Glutamatergic neuron (in vitro differentiated cells): Measurements from ENCODE around the gene ATF6B. TPM values are rescaled to one million over a fixed set of nuclear protein-coding genes. Genes with fewer than 3 reads are reported as not detected.

Source experiments
- DNase-seq: peaks from one replicate; pipeline ENCODE4 v3.0.0; 2022
- H3K27ac Mint-ChIP-seq: one replicate; pipeline ENCODE4 v1.8.0; 2020; ENCODE audit warnings: mild to moderate bottlenecking, mixed read lengths, inconsistent platforms; ENCODE audit not compliant: unreplicated experiment
- H3K27me3 Mint-ChIP-seq: one replicate; pipeline ENCODE4 v1.8.0; 2020; ENCODE audit warnings: mild to moderate bottlenecking, moderate library complexity, mixed read lengths, inconsistent platforms; ENCODE audit not compliant: unreplicated experiment
- H3K36me3 Mint-ChIP-seq: one replicate; pipeline ENCODE4 v1.8.0; 2020; ENCODE audit warnings: mild to moderate bottlenecking, mixed read lengths, inconsistent platforms; ENCODE audit not compliant: unreplicated experiment
- H3K4me1 Mint-ChIP-seq: one replicate; pipeline ENCODE4 v1.8.0; 2020; ENCODE audit warnings: mild to moderate bottlenecking, low read depth, mixed read lengths, inconsistent platforms; ENCODE audit not compliant: unreplicated experiment
- H3K4me3 Mint-ChIP-seq: one replicate; pipeline ENCODE4 v1.8.0; 2020; ENCODE audit warnings: mild to moderate bottlenecking, mixed read lengths, inconsistent platforms; ENCODE audit not compliant: unreplicated experiment
- H3K9me3 Mint-ChIP-seq: one replicate; pipeline ENCODE4 v1.8.0; 2020; ENCODE audit warnings: mild to moderate bottlenecking, moderate library complexity, mixed read lengths, inconsistent platforms; ENCODE audit not compliant: unreplicated experiment
- total RNA-seq: library from RNA; stranded (reverse); fragmentation: NEBNext Ultra II Directional; extraction: Animal tissue kit (Norgen Biotek cat#: 25700); gene quantifications from one replicate; pipeline ENCODE4 v1.2.1, GENCODE V29; 2021; ENCODE audit not compliant: unreplicated experiment
- TF ChIP-seq, protein P1 (sequence below): fragments of 200-600 bp; sonication (generic); IDR thresholded peaks from one replicate; pipeline ENCODE4 v1.5.0; 2021; ENCODE audit not compliant: partially characterized antibody, unreplicated experiment

ATF6B gene
- total RNA-seq, 1 donor from 2014 or later: 79.5 TPM

DNA sequence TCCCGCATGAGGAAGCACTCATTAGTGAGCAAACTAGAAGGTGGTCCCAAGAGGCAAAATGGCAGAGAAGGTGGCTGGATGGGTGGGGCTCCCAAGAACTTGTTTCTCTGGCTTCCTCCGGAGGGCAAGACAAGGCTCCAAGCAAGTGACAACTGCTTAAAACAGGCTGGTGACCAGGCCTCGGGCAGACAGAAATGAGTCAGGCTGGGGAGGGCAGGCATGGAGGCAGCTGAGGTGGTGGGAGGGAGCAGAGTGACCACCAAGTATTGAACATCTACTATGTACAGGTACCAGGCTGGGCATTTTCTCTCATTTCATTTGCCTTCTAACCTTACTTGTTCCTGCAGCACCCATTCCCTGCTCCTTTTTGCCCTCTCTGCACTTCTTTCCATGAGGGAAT is 52.3 kb downstream of the ATF6B start:
- Mint-ChIP-seq H3K4me1 (peaks cover 18% of the 10 kb centered on the region), H3K27ac (no peak overlapping the region), H3K27me3 (peaks cover 20% of the 10 kb centered on the region), H3K4me3 (no peak overlapping the region), H3K9me3 (peaks cover 5% of the 10 kb centered on the region), H3K36me3 (no peaks in the 10 kb centered on the region)
- no peak for DNase-seq
- TF ChIP-seq, protein P1, sequence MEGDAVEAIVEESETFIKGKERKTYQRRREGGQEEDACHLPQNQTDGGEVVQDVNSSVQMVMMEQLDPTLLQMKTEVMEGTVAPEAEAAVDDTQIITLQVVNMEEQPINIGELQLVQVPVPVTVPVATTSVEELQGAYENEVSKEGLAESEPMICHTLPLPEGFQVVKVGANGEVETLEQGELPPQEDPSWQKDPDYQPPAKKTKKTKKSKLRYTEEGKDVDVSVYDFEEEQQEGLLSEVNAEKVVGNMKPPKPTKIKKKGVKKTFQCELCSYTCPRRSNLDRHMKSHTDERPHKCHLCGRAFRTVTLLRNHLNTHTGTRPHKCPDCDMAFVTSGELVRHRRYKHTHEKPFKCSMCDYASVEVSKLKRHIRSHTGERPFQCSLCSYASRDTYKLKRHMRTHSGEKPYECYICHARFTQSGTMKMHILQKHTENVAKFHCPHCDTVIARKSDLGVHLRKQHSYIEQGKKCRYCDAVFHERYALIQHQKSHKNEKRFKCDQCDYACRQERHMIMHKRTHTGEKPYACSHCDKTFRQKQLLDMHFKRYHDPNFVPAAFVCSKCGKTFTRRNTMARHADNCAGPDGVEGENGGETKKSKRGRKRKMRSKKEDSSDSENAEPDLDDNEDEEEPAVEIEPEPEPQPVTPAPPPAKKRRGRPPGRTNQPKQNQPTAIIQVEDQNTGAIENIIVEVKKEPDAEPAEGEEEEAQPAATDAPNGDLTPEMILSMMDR: no peak

DNA sequence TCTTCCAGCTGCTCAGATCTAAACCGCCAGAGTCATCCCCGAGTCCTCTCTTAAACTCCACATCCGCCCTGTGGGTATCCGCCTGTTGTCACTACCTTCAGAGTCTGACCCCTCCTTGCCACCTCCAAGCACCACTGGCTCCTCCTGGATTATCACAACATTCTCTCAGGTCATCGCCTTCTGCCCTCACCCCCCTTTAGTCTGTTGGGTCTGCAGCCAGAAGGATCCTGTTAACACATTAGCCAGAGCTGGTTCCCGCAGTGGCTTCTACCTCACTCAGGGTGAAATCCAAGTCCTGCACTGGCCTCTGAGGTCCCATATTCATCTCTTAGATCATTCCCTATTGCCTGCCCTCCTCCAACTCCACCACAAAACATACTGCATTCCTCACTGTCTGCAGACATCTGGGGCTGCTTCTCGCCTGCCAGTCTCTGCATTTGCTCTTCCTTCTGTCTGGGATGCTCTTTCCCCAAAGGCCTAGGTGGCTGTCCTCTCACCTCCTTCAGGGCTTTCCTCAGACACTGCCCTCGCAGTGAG is 53.0 kb downstream of the ATF6B start:
- DNase-seq: no peak
- Mint-ChIP-seq H3K9me3 (peaks cover 5% of the 10 kb centered on the region), H3K27me3 (peaks cover 20% of the 10 kb centered on the region), H3K36me3 (no peaks in the 10 kb centered on the region), H3K4me1 (peaks cover 18% of the 10 kb centered on the region), H3K27ac (no peak overlapping the region), H3K4me3 (no peak overlapping the region)
- TF ChIP-seq, protein P1: no peak

DNA sequence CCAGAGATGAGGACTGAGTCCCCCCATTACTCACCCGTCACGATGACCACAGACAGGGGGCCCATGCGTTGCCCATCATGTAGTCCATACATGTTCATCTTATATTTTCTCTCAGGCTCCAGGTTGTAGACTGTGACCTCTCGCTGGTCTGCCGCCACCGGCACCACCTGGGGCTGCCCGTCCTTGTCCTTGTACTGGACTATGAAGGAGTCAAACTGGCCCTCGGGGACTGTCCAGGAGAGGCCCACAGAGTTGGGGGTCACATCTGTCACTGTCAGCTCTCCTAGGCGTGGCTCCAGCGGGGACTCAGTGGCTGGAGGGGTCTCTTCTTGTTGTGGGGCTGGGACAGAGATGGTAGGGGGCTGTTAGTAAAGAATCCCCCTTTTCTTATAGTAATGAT is 54.4 kb downstream of the ATF6B start:
- H3K9me3 Mint-ChIP-seq: peaks cover 8% of the 10 kb centered on the region
- peaks cover 20% of the 10 kb centered on the region for H3K27me3 Mint-ChIP-seq
- TF ChIP-seq, protein P1: no peak
- H3K36me3 Mint-ChIP-seq: no peaks in the 10 kb centered on the region
- peak overlapping the region; percentile 11 for H3K4me3 Mint-ChIP-seq
- H3K4me1 Mint-ChIP-seq: peaks cover 21% of the 10 kb centered on the region
- no peak for DNase-seq
- H3K27ac Mint-ChIP-seq: no peak overlapping the region

DNA sequence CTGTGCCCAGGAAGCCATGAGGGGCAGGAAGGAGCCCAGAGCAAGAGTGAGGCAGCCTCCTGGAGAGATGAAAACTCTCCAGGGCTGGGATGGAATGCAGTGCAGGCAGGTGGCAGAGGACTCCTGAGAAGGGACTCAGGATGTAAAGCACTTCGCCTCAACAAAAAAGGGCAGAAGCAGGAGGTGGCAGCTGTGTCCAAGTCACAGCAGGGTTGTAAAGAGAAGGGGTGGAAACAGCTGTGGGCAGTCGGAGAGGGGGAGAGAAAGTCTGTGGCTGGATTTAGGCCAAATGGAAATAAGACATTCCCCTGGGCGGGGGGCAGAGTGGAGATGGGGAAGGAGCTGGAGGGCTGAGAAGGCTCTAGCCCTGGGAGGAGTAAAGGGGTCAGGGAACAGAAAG is 54.9 kb downstream of the ATF6B start:
- H3K9me3 Mint-ChIP-seq: peaks cover 8% of the 10 kb centered on the region
- H3K4me3 Mint-ChIP-seq: peak overlapping the region; percentile 58
- H3K4me1 Mint-ChIP-seq: peaks cover 21% of the 10 kb centered on the region
- H3K36me3 Mint-ChIP-seq: no peaks in the 10 kb centered on the region
- H3K27me3 Mint-ChIP-seq: peaks cover 20% of the 10 kb centered on the region
- TF ChIP-seq, protein P1: no peak
- peak; percentile 59 for DNase-seq
- H3K27ac Mint-ChIP-seq: peak overlapping the region; percentile 19

DNA sequence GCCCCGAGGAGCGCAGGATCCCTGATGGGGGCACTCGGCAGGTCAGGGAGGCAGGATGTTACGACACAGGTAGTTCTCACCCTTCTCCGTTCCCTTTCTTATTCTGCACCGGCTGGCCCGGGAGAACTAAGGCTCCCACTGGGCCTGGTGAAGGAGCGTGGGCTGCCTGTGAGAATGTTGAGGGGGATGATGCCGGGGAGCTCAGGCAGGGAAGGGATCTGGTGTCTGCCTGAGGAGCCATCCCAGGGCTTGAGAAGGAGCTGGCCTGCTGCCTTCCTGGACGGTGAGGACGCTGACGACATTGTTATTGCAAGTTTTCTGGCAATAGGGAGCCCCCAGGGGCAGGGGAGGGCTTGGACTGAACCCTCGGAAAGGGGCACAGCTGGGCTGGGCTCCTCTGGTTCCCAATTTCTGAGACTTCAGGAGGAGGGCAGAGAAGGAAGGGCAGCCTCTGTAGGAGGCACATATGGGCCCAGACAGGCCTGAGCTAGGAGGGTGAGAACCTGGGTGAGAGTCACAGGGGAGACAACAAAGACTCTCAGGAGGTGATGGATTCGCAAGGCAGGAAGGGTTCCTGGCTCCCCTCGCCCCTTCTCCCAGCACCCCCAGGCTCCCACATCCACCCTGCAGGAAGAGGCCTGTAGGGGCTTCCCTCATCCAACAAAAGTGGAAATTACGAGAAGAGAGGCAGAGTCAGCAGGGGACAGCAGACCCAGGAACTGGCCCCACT is 57.1 kb downstream of the ATF6B start:
- Mint-ChIP-seq H3K4me3 (no peak overlapping the region), H3K9me3 (peaks cover 10% of the 10 kb centered on the region), H3K27me3 (peaks cover 20% of the 10 kb centered on the region), H3K27ac (no peak overlapping the region), H3K36me3 (no peaks in the 10 kb centered on the region), H3K4me1 (peaks cover 21% of the 10 kb centered on the region)
- DNase-seq: no peak
- TF ChIP-seq, protein P1: no peak
